Measurements from ENCODE around the gene ARRB1. TPM values are rescaled to one million over a fixed set of nuclear protein-coding genes. Genes with fewer than 3 reads are reported as not detected.

The ARRB1 gene
- polyA plus RNA-seq, 2 of the 4 experiments (the other 2 are of a cell fraction), result 6.8 to 14.3 TPM

GRCh38 chr11:75262961-75263852, 88.3 kb downstream of the ARRB1 start:
- no peak for FAIRE-seq
- H3K4me3 ChIP-seq, result no peak overlapping the region
- TF ChIP-seq ZFP36 (IDR thresholded peaks at IDR 0.05; ENCODE audit: borderline replicate concordance, partially characterized antibody) (no peak), FOXS1 (CRISPR knock-in tag; IDR thresholded peaks at IDR 0.05) (no peak), TFCP2L1 (CRISPR knock-in tag; IDR thresholded peaks at IDR 0.05) (no peak)
- ChIA-PET POLR2A (no interaction called here), CTCF (interaction anchor here (0.8 to 9.7 kb wide), 9 partner anchors 8 to 240 kb away, joined by 3 to 77 read pairs (median 4); partner anchors contain the start of gene TPBGL)
- no peaks in the 10 kb centered on the region for H3K9me3 ChIP-seq
- DNase-seq (ENCODE audit: low read depth in 1 of 2, low spot score in 1 of 2), result no peak
- ATAC-seq, result no peak
- whole genome bisulfite sequencing (ENCODE audit: missing lambda C conversion rate), result 83% methylated on average over 17 of the region's 17 CpGs
- H3K4me1 ChIP-seq, result peaks cover 9% of the 10 kb centered on the region; the same call in 1 of the 3 replicates
- H3K4me2 ChIP-seq, result no peak overlapping the region
- peak overlapping the region in 1 of 2 experiments; percentile 43; a peak in 1 of 6 replicates for H3K27ac ChIP-seq

DNA sequence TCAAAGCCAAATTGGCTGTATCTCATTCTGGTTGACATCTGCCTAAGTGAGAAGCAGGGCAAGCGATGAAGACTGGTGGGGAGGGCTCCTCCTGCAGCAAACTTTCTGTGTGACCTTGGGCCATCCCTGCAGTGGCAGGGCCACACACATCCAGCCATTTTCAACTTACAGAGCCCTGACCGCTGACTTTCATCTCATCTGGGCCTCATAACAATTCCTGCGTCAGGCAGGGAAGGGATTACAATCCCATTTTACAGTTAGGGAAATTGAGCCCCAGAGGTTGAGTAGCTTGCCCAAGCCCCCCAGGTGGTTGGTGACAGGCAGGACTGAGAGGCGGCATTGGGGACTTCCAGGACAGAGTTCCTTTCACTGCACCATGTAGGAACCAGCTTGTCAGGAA, 89.0 kb downstream of the ARRB1 start:
- Histone ChIP-seq H3K27ac (no peak overlapping the region), H3K4me3 (no peak overlapping the region), H3K9me3 (no peaks in the 10 kb centered on the region), H3K4me1 (peaks cover 9% of the 10 kb centered on the region; the same call in 1 of the 3 replicates), H3K4me2 (no peak overlapping the region)
- no peak for DNase-seq (ENCODE audit: low read depth in 1 of 2, low spot score in 1 of 2)
- 84% methylated on average over 4 of the region's 4 CpGs for WGBS (ENCODE audit: missing lambda C conversion rate)
- ChIA-PET POLR2A (no interaction called here), CTCF (interaction anchor here (1.0 to 9.7 kb wide), 6 partner anchors 9 to 240 kb away, joined by 3 to 77 read pairs (median 12); partner anchors contain the start of gene TPBGL)
- TF ChIP-seq POLR2AphosphoS2 (conservative IDR thresholded peaks at IDR 0.05; ENCODE audit: low read length) (no peak), MAZ (IDR thresholded peaks at IDR 0.05; ENCODE audit: borderline replicate concordance, low read depth, low read length) (no peak), FOSL2 (IDR thresholded peaks at IDR 0.05) (no peak), FOSL2 (CRISPR knock-in tag; IDR thresholded peaks at IDR 0.05) (no peak), EHMT2 (IDR thresholded peaks at IDR 0.05; ENCODE audit: low read depth) (no peak), NFE2L2 (conservative IDR thresholded peaks at IDR 0.05; ENCODE audit: low read length) (no peak), CHD4 (IDR thresholded peaks at IDR 0.05; ENCODE audit: borderline replicate concordance) (no peak), HOXB13 (CRISPR knock-in tag; IDR thresholded peaks at IDR 0.05; ENCODE audit: low read depth) (no peak), TFCP2L1 (CRISPR knock-in tag; IDR thresholded peaks at IDR 0.05) (no peak), HOXB5 (CRISPR knock-in tag; IDR thresholded peaks at IDR 0.05) (no peak), HDAC2 (IDR thresholded peaks at IDR 0.05) (no peak), ZFP36 (IDR thresholded peaks at IDR 0.05; ENCODE audit: borderline replicate concordance, partially characterized antibody) (no peak), ZNF302 (CRISPR knock-in tag; IDR thresholded peaks at IDR 0.05) (no peak), JUNB (IDR thresholded peaks at IDR 0.05) (no peak), RARB (CRISPR knock-in tag; IDR thresholded peaks at IDR 0.05) (no peak), RNF2 (IDR thresholded peaks at IDR 0.05; ENCODE audit: borderline replicate concordance, low read depth) (no peak), MYC (IDR thresholded peaks at IDR 0.05; ENCODE audit: borderline replicate concordance, low read length) (no peak), ZSCAN20 (CRISPR knock-in tag; IDR thresholded peaks at IDR 0.05) (no peak)
- TF ChIP-seq, protein P1, sequence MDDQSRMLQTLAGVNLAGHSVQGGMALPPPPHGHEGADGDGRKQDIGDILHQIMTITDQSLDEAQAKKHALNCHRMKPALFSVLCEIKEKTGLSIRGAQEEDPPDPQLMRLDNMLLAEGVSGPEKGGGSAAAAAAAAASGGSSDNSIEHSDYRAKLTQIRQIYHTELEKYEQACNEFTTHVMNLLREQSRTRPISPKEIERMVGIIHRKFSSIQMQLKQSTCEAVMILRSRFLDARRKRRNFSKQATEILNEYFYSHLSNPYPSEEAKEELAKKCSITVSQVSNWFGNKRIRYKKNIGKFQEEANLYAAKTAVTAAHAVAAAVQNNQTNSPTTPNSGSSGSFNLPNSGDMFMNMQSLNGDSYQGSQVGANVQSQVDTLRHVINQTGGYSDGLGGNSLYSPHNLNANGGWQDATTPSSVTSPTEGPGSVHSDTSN (IDR thresholded peaks at IDR 0.05), result no peak
- TF ChIP-seq, protein P2, sequence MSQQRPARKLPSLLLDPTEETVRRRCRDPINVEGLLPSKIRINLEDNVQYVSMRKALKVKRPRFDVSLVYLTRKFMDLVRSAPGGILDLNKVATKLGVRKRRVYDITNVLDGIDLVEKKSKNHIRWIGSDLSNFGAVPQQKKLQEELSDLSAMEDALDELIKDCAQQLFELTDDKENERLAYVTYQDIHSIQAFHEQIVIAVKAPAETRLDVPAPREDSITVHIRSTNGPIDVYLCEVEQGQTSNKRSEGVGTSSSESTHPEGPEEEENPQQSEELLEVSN (IDR thresholded peaks at IDR 0.05; ENCODE audit: borderline replicate concordance, low read depth), result no peak
- TF ChIP-seq, protein P3, sequence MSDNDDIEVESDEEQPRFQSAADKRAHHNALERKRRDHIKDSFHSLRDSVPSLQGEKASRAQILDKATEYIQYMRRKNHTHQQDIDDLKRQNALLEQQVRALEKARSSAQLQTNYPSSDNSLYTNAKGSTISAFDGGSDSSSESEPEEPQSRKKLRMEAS (IDR thresholded peaks at IDR 0.05), result no peak
- FAIRE-seq, result no peak
- no peak for ATAC-seq

Data from A549 (cell line).